ENCODE data around the gene UBE2M.
A peak's percentile ranks its signal among the peaks of the same experiment; 100 is the strongest.
"Not testable (repeated sequence)": the region's sequence is repeated elsewhere in the genome, so short reads cannot be mapped to it uniquely, and the experiment has no call there.

Gene UBE2M

GRCh38 chr19:58555369-58555885, 3.0 kb downstream of the UBE2M start:
- no peak for DNase-seq (ENCODE audit: low spot score)

GRCh38 chr19:58554494-58555368, 3.7 kb downstream of the UBE2M start, which contains the start of gene CHMP2A:
CHMP2A (minus strand) TSS chr19:58555105; CDS start chr19:58554212, 893 bp downstream.
- DNase-seq (ENCODE audit: low spot score): peak; percentile 95

- peak; percentile 42 for DNase-seq (ENCODE audit: low spot score)
These were observed 4.5 kb downstream of the UBE2M start for GRCh38 chr19:58553799-58554493.

GRCh38 chr19:58552655-58553054, 5.8 kb downstream of the UBE2M start:
- DNase-seq (ENCODE audit: low spot score): peak; percentile 33

- peak; percentile 35 for DNase-seq (ENCODE audit: low spot score)
These were observed 6.6 kb downstream of the UBE2M start for GRCh38 chr19:58551577-58552471.

GRCh38 chr19:58551123-58551497, 7.3 kb downstream of the UBE2M start:
- DNase-seq (ENCODE audit: low spot score): no peak

- DNase-seq (ENCODE audit: low spot score): peak; percentile 27
These were observed 7.9 kb downstream of the UBE2M start for GRCh38 chr19:58550362-58551122.

- DNase-seq (ENCODE audit: low spot score): no peak
These were observed 8.6 kb downstream of the UBE2M start for GRCh38 chr19:58549664-58550361.

- no peak for DNase-seq (ENCODE audit: low spot score)
These were observed 9.3 kb downstream of the UBE2M start for GRCh38 chr19:58548859-58549663.

GRCh38 chr19:58547323-58548312, 10.8 kb downstream of the UBE2M start:
- DNase-seq (ENCODE audit: low spot score): no peak

- DNase-seq (ENCODE audit: low spot score): no peak
These were observed 12.3 kb downstream of the UBE2M start for GRCh38 chr19:58546019-58546530.

GRCh38 chr19:58545286-58546018, 13.0 kb downstream of the UBE2M start:
- DNase-seq (ENCODE audit: low spot score): no peak

GRCh38 chr19:58544591-58545285, 13.7 kb downstream of the UBE2M start:
- DNase-seq (ENCODE audit: low spot score): peak; percentile 59

- DNase-seq (ENCODE audit: low spot score): peak; percentile 99
These were observed 14.4 kb downstream of the UBE2M start, which contains the start of gene TRIM28 for GRCh38 chr19:58543826-58544590. TRIM28 (plus strand) TSS chr19:58544064; CDS start chr19:58544758, 694 bp downstream.

- not testable (repeated sequence) for DNase-seq (ENCODE audit: low spot score)
These were observed 15.6 kb downstream of the UBE2M start for GRCh38 chr19:58542641-58543372.

Data from NAMALWA (cell line).